Measurements from ENCODE around the gene SCOC. TPM values are rescaled to one million over a fixed set of nuclear protein-coding genes. Genes with fewer than 3 reads are reported as not detected.

The SCOC gene
- 68.2 TPM for polyA plus RNA-seq (2013, experiment 1 of 2; ENCODE audit: insufficient read length)
- 74.0 TPM for polyA plus RNA-seq (2013, experiment 2 of 2; ENCODE audit: insufficient read length)

DNA sequence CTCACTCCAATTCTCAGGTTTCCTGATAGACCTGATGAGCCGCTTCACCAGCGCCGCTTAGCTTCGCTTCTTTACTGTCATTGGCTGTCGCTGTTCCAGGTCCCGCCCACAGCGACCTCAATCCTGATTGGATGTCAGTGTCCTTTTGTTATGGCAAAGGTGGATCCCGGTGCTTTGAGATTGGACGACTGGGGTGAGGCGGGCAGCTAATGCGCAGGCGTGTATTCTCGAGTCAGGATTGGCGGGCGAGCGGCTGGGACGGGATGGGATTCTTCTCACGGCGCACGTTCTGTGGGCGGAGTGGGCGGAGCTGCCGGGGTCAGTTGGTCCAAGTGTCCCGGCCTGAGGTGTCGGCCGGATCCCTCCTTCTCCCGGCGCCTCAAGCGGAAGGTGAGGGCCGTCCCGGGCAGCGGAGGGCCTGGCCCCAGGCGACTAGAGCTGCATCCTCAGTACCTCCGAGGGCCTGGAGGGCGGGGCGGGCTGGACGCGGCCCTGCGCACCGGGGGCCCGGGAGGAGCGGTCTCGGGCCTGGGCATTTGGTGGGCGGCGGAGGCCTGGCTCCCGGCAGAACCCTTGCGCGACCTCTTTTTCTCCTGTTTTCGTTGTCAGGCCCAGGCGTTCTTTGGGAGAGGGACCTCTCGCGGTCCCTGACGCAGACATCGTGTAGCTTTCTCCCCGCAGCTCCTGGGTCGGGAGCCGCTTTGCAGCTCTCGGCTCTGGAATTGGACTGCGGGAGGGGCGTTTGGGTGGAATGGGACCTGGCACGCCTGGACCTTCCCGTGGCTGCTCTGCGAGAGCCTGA is at the start of gene SCOC:
SCOC (plus strand) TSS at position 319 of the 802 bp plus-strand sequence. CDS start 5,525 bp downstream, outside the sequence.
- peak; percentile 99 for DNase-seq

DNA sequence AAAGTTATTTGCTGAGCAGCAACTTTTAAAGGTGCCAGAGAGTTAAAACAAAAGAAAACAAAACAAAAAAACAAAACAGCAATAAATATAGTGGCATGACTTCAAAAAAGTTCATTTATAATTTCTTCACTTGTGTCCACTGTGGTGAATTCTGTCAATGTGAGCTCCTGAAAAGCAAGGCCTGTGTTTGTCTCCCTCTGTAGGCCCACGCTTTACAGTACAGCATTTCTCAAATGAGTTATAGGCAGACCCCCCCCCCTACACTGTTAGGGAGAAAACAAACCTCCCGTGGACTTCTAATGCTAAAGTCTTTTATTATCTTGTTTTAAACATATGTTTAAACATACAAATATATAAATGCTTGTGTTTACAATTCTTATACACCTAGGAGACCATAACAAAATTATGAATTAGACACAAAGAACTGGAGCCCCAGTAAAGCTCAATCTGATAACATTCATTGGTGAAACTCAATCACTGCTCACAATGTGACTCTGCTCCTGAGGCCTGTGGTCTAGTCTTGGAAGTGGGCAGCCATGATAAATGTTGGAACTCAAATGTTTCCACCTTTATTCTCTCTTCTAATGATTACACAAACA is 47.0 kb upstream of the SCOC start:
- DNase-seq: peak; percentile 63

DNA sequence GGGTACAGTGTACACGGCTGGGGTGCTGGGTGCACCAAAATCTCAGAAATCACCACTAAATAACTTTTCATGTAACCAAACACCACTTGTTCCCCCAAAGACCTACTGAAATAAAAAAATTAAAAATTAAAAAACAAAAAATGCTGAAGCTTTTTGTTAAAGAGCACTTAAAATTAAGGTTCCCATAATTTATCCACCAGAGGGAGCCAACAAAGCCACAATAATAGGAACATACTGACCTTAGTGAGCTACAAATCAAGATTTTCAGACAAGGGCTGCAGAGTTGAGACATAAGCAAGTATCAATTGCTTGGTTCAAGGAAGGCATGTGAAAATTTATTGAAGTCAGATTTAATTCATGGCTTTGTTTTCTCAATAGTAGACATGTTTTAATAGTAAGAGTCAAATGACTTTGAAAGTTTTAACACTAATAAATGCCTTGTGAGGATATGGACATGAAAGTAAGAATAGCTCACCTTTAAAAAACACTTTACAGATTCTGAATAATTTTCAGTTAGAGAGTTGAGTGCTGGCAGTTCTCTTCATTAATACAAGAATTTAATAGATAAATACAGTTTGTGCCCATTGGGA is 43.0 kb upstream of the SCOC start:
- DNase-seq: peak; percentile 49

DNA sequence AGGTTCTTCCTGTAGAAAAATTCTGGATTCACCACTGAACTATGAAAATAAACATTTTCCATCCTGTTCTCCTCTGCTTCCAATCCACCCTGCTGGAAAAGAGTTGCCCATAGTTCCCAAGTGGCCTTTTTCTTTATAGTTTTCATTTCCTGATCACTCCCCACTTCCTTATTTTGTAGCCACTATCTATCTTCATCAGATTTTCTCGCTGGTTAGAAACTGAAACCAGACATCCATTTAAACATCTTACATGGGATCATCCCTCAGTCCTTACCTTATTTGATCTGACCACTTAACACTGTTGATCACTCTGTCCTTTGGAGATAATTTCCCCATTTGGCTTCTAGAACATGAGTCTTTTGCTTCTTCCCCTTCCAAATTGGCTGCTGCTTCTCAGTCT is 42.2 kb upstream of the SCOC start:
- DNase-seq: no peak

- DNase-seq: no peak
Observed at GRCh38 chr4:140331876-140332275, 41.6 kb upstream of the SCOC start.

DNA sequence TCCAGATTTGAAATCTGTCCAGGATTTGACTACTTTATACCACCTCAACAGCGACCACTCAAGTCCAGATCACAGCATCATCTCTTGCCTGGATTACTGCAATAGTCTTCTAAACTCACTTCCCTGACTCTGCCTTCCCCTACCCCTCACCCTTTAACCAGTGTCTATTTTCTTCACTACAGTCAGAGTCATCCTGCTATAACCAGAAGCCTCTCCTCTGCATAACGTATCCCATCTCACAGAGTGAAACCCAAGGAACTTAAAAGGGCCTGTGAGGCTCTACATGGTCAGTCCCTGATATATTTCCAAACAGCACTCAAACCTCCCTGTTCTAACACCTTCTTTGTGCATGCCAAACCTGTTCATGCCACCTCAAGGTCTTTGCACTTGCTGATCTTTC is 40.7 kb upstream of the SCOC start:
- DNase-seq: no peak

GRCh38 chr4:140333523-140333922 is 39.9 kb upstream of the SCOC start:
- DNase-seq: no peak

GRCh38 chr4:140335076-140335475 is 38.4 kb upstream of the SCOC start:
- DNase-seq: no peak

GRCh38 chr4:140336730-140337129 is 36.7 kb upstream of the SCOC start:
- no peak for DNase-seq

DNA sequence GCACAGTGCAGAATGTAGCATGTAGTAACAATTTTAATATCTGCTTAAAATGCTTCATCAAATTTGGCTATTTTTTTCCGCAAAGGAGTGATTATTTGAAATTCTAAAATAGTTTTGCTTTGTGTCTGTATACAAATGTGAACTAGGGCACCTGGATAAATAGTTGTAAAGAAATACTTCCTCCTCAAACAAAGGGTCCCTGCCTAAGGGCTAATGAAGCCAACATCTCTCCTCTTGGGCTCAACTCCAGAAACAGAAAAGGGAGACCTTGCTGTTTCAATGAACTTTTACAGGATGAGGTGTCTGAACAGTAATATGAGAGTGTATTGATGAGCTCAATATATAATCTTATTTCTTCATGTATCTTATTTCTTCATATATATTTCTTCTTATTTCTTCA is 30.8 kb upstream of the SCOC start:
- DNase-seq: no peak

DNA sequence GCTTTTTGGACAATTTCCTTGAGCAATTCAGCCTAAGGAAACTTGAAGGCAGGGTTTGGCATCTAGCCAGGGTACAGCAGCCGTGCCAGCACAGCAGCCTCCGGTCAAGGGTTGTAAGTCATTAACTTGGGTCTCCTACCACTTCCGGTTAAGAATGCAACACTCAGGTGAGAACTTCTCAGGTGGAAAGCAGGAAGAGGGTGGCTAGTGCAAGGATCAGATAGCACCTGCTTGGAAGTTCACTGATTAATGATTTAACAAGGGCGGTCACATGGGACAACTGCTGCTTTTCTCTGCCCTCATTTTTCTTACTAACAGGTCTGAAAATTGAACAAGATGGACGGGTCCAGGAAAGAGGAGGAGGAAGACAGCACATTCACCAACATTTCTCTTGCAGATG is 30.1 kb upstream of the SCOC start:
- DNase-seq: no peak

DNA sequence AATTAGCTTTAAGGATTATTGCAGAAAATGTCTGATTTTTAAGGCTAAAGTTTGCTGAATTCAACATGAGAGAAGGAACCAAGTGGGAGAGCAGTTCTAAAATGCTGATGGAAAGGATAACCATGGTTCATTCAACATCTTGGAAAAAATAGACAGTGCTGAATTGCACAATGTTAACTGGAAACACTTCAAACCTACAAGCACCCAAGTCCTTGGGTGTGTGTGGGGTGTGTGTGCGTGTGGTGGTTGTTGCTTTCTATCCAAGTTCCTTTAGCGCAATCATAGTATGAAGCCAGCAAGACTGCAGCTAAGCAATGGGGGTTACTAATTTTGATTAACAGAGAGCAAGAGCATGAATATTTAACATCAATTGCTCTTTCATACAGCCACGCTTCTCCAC is 29.3 kb upstream of the SCOC start:
- no peak for DNase-seq

- no peak for DNase-seq
Observed at GRCh38 chr4:140344621-140345020, 28.8 kb upstream of the SCOC start.

- DNase-seq: no peak
Observed at GRCh38 chr4:140346136-140346535, 27.3 kb upstream of the SCOC start.

DNA sequence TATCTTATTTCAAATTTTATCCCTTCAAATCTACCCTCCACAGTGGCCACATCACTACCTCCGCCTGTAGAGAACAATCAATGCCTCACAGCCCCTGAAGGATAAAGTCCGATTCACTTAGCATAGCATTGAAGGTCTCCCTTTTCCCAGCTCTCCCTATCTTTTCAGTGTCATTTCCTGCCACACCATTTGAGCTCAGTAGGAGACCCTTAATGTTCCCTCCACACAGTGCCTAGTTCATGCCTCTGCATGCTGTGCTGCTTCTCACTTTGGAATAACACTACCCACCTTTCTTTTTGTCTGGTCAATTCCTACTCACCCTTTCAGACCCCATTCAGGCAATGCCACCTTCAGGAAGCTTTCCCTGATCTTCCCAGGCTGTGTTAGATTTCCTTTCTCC is 23.6 kb upstream of the SCOC start:
- DNase-seq: no peak

DNA sequence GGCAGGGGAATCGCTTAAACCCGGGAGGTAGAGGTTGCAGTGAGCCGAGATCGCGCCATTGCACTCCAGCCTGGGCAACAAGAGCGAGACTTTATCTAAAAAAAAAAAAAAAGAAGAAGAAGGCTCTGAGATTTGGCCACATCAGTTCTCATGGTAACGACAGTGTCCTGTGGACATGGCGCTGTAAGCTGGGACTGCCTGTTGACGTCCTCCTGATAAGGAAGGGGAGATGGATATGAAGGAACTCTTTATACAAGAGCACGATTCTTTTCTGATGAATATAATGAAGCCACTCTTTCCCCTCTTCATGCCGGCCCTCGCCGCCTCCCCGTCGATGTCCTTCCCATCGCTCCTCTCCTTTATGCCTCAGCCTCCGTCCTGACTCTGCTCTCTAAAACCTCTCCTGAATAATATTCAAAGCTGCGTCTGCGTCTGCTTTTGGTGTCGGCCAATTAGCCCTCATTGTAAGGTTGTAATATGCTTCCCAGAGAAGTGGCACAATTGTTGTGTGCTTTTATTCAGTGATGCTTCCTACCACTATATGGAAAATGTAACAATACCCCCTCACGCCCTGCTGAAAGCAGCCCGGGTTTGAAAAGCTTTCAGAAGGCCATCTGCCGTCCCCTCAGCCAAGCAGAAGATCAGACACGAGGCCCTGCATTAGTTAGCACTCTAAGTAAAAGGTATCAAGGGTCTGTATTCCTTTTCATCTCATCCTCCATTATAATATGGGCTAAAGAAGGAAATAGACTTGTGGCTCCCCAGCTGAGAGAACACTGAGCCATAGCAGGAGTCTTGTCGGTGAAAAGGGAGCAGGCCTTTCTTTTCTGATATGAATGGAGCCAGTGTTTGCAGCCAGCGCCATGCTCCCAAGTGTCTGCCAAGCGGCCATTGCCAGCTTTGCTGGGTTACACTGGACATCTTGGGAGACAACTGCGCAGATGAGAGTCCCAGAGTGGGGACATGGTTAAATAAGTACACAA is 22.1 kb upstream of the SCOC start:
- DNase-seq: no peak

- no peak for DNase-seq
Observed at GRCh38 chr4:140353786-140354185, 19.7 kb upstream of the SCOC start.

GRCh38 chr4:140355288-140355687 is 18.2 kb upstream of the SCOC start:
- no peak for DNase-seq

DNA sequence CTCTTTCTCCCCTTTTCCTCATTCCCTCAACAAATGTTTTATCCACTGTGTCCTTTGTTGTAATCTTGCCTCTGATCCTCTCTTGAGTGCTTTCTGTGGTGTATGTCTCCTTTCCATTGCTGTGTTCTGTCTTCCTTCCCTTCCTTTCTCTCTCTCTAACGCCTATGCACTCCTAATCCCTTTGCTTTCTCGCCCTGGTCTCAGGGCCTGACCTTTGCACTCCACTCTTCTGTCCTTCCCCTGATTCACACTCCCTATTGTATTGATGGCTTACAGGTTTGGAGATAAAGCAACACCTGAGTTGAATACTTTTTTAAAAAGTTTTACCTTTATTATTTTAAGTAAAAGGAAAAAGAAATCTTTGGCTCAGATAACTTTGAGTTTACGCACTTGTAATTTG is 15.6 kb upstream of the SCOC start:
- DNase-seq: no peak

- DNase-seq: no peak
Observed at GRCh38 chr4:140358281-140358680, 15.2 kb upstream of the SCOC start.

DNA sequence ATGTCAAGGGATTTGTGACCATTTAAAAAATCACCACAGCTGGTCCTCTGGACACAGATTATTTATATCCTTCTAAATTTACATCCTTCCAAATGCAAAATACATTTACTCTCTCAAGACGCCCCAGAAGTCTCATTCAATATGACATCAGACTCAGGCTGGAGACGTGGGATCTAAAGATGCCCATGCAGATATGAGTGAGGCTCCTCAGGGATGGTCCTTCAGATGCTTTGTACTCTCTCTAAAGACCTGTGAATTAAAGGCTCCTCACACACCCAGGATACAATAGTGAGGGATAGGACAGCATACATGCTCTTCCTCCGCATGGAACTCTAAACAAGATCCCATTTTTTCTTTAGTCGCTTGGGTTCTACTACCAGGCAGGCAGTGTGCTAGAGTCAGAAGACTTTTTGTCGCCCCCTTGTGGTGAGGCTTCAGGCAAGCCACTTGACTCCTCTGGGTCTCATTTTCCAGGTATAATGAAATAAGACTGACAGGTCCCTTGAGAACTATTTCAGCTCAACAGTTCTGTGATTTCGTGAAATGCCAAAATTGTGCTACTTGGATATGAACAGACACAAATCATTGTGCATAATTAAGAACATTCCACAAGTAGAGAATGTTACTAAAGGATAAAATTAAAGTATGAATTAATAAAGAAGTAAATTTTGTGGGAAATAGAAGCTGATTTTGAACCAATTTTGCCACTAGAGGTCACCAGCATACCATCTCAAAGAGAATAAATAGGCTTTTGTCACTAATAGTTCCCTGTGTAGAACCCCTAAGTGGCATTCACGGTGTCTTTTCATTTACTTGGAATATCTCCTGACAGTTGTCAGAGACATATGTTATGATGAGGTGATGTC is 13.7 kb upstream of the SCOC start:
- peak; percentile 74 for DNase-seq

- DNase-seq: no peak
Observed at GRCh38 chr4:140361099-140361498, 12.3 kb upstream of the SCOC start.
